Astrocyte (in vitro differentiated cells and primary cell): ENCODE data around the gene PIR.

Experiments
- CTCF ChIP-seq: IDR thresholded peaks from 2 replicates; pipeline ENCODE4 v1.5.1; 2011; ENCODE audit warnings: low read depth, mild to moderate bottlenecking, inconsistent platforms, low read length, moderate library complexity; ENCODE audit not compliant: insufficient read depth
- EZH2 ChIP-seq: IDR thresholded peaks from 2 replicates; pipeline ENCODE4 v1.6.1; 2012; ENCODE audit warnings: mild to moderate bottlenecking, low read length, inconsistent platforms; ENCODE audit not compliant: insufficient read depth

GRCh38 chrX:15356444-15356843 lies 136.7 kb downstream of the PIR start:
- TF ChIP-seq EZH2 (no peak), CTCF (no peak)
